GM21381 (cell line): ENCODE data around the gene POLD2.

ENCODE experiments used
- ATAC-seq: cut with Tn5 transposase; IDR thresholded peaks from one replicate; pipeline ENCODE4 v1.9.1; 2021; ENCODE audit warnings: mild to moderate bottlenecking, moderate library complexity; ENCODE audit not compliant: unreplicated experiment

Gene POLD2

DNA sequence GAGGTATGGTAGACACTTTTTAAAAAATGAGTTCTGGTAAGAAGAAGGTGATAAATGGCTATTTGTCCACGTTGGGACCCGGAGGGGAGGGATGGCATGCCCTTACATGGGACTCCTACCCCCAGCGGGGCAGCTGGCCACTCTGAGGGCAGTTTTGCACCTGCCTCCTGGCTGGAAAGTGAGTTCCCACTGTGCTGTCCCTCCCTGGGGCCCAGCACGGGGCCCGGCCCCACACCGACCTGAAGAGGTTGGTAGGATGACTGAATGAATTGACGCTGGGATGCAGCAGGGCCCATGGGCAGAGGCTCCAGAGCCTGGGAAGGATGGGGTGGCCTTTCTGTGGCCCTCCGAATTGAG is 19.8 kb downstream of the POLD2 start:
- no peak for ATAC-seq

GRCh38 chr7:44102846-44103565 is 20.3 kb downstream of the POLD2 start:
- ATAC-seq, result no peak

GRCh38 chr7:44101966-44102845 is 21.1 kb downstream of the POLD2 start:
- ATAC-seq, result no peak

- no peak for ATAC-seq
Observed at GRCh38 chr7:44101303-44101965, 21.9 kb downstream of the POLD2 start.

DNA sequence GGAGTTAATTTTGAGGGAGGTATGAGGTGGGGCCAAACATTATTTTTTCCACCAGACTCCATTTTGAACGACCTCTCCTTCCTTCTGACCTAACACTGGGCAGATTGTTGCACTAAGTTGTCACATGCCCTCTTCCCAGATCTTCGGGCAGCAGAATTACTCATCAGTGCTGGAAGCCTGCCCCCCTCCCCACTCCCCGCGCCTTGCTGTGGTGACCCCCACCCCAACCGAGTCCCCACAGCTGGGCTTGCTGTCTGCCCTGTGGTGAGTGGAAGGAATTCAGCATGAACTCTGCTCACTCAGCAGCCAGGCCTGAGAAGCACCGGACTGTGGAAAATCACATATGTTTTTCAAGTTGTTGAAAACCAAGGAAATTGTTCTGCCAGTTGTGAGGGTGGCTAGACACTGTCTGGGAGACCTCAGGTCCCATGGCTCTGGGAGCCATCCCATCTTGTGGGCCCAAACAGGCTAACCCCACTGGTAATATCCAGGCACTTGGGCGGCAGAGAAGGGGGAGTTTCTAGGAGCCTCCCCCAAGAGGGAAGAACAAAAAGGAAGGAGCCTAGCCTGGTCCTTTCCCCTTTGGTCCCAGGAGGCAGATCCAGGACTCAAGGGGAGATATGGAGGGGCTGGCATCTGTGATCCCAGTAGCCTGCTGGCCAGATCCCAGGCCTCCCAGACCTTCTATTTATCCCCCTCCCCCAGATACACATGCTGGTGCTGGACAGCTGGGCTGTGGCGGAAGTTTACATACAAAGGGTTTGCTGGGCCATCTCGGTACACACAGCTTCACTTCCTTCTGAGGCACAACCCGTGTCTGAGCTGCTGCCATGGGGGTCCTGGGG is 22.7 kb downstream of the POLD2 start:
- ATAC-seq, result no peak

GRCh38 chr7:44099669-44100068 is 23.7 kb downstream of the POLD2 start:
- ATAC-seq, result no peak

GRCh38 chr7:44098092-44099068 is 25.0 kb downstream of the POLD2 start:
- ATAC-seq, result no peak

GRCh38 chr7:44097064-44097932 is 26.1 kb downstream of the POLD2 start:
- ATAC-seq, result peak; percentile 58

DNA sequence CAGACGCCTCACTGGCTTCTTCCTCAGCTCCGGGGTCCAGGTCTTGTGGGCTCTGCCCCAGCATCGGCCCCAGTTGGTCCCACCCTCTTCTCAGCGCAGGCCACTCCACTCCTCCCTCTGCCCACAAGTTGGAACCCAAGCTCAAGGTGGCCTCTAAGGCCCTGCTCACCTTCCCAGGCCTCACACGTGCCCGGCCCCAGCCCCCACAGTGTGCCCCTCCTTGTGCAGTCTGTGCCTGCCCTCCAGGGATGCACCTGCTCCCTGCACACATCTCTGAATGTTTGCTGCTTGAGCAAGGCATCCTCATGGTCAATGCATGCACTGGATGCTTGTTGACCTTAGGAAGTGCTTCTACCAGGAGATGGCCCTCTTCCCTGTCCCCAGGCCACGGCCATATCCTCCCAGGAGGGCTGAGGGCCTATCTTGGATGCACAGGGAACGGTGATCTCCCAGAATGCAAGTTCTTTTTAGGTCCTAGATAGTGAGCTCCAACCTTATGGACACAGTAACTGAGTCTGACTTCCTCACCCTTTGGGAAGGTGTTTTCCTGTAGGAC is 26.9 kb downstream of the POLD2 start:
- no peak for ATAC-seq

- ATAC-seq, result no peak
Observed at GRCh38 chr7:44095781-44096180, 27.6 kb downstream of the POLD2 start.

DNA sequence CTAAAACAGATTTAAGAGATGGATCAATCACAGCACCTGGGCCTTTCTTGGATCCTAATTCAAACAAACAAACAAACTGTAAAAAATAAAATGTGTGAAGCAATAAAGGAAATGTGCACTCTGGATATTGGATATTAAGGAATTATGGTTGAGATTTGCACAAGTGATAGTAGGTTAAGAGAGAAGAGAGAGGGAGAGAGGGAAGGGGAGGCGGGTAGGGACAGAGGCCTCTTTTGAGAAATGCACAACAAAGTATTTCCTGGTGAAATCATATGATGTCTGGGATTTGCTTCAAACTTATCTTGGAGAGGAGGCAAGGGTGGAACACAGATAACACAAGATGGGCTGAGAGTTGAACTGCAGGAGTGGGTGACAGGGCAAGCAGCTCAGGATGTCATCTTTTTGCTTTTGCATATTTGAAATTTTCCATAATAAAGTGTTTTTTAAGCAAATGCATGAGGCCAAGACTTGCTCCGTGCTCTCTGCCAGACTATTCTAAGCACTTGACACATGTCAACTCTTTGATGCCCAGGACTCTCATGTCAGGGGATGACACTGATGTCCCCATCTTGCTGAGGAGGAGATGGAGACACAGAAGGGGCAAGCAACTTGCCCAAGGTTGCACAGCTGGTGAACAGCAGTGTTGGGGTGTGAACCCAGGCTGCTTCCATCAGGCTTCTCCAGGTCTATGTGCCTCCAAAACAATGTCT is 28.3 kb downstream of the POLD2 start:
- no peak for ATAC-seq

- no peak for ATAC-seq
Observed at GRCh38 chr7:44094365-44094764, 29.0 kb downstream of the POLD2 start.

GRCh38 chr7:44093102-44093641 is 30.2 kb downstream of the POLD2 start:
- ATAC-seq, result no peak

DNA sequence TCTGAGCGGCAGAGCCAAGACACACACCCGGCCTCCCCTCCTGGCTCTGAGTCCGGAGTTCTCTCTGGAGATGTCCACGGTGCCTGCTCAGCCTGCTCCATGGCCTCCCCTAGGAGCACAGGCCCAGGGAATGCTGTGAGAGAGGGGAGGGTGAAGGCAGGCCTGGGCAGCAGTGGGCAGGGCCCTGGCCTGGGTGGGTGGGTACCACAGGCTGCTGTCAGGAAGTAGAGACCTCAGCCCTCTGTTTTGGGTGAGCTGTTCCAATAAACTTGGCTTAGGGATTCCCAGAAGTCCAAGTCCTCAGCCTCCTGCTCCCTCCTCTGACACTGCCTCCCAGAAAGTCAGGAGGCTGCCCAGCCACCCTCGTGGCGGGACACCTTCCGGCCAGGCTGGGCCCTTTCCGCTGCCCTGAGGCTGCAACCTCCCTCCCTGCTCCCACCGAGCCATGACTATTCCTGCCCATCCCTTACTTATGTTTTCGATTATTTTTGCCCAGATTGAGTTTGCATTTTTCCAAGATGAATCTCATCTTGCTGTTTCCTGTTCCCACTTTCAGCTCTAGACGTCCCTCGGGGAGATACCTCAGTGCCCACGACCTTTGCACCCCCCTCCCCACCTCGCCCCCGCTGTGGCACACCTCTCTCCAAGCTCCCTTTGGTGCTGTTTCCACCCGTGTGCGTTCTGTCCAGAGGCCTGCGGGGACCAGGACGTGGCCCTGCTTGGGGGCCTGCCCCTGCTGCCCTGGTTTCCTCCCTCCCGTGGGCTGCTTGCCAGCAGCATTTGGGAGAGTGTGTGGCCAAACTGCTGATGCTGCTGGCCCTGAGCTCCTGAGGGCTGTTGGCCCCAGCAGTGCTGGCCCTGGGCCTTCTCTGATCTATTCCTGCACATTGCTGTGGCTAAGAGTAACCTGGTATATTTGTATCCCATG is 35.2 kb downstream of the POLD2 start:
- ATAC-seq, result no peak

- ATAC-seq, result no peak
Observed at GRCh38 chr7:44086627-44087026, 36.7 kb downstream of the POLD2 start.

GRCh38 chr7:44085546-44085945 is 37.8 kb downstream of the POLD2 start:
- no peak for ATAC-seq
